ENCODE results near the gene ADARB2.

DNA sequence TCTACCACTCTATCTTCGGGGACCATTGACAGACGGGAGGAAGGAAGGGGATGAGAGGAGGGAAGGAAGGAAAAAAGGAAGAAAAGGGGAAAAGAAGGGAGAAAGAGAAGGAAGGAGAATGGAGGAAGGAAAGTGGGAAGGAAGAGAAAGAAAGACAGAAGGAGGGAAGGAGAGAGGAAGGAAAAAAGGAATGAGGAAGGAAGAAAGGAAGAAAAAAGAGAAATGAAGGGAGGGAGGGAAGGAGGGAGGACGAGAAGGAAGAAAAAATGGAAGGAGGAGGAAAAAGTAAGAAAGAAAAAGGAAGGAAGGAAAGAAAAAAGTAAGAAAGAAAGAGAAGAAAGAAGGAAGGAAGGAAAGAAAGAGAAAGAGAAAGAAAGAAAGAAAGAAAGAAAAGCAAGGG, 128.9 kb downstream of the ADARB2 start:
- TF ChIP-seq, protein P1, sequence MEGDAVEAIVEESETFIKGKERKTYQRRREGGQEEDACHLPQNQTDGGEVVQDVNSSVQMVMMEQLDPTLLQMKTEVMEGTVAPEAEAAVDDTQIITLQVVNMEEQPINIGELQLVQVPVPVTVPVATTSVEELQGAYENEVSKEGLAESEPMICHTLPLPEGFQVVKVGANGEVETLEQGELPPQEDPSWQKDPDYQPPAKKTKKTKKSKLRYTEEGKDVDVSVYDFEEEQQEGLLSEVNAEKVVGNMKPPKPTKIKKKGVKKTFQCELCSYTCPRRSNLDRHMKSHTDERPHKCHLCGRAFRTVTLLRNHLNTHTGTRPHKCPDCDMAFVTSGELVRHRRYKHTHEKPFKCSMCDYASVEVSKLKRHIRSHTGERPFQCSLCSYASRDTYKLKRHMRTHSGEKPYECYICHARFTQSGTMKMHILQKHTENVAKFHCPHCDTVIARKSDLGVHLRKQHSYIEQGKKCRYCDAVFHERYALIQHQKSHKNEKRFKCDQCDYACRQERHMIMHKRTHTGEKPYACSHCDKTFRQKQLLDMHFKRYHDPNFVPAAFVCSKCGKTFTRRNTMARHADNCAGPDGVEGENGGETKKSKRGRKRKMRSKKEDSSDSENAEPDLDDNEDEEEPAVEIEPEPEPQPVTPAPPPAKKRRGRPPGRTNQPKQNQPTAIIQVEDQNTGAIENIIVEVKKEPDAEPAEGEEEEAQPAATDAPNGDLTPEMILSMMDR (IDR thresholded peaks at IDR 0.05) = no peak
- TF ChIP-seq POLR2A (IDR thresholded peaks at IDR 0.05) = no peak
